HFFc6 (cell line): ENCODE data around the gene MRPL36. TPM values are rescaled to one million over a fixed set of nuclear protein-coding genes. Genes with fewer than 3 reads are reported as not detected.

Source experiments
- DNase-seq: peaks from one replicate; pipeline ENCODE4 v3.0.0-alpha.2; 2018
- H3K27ac Mint-ChIP-seq: 2 replicates; pipeline ENCODE4 v1.8.0; 2020; ENCODE audit warnings: mild to moderate bottlenecking, mixed read lengths
- H3K27me3 Mint-ChIP-seq: 2 replicates; pipeline ENCODE4 v1.8.0; 2021; ENCODE audit warnings: mild to moderate bottlenecking, moderate library complexity, mixed read lengths; ENCODE audit not compliant: insufficient read depth
- H3K36me3 Mint-ChIP-seq: 2 replicates; pipeline ENCODE4 v1.8.0; 2021; ENCODE audit warnings: low read depth, mixed read lengths
- H3K4me1 Mint-ChIP-seq: 2 replicates; pipeline ENCODE4 v1.8.0; 2020; ENCODE audit warnings: low read depth, mixed read lengths
- H3K4me3 Mint-ChIP-seq: 2 replicates; pipeline ENCODE4 v1.8.0; 2020; ENCODE audit warnings: mild to moderate bottlenecking, moderate library complexity, mixed read lengths
- H3K9me3 Mint-ChIP-seq: 2 replicates; pipeline ENCODE4 v1.8.0; 2020; ENCODE audit warnings: mild to moderate bottlenecking, mixed read lengths
- CTCF ChIP-seq: fragments of 200-600 bp; sonication (generic); IDR thresholded peaks from 2 replicates; pipeline ENCODE4 v1.5.0; 2021; ENCODE audit warnings: antibody characterized with exemption, mild to moderate bottlenecking
- total RNA-seq, 6 experiments: library from RNA; stranded (reverse); fragmentation: NEBNext Ultra II Directional; extraction: Animal tissue kit (Norgen Biotek cat#: 25700); gene quantifications; 2 replicates in 1 of 6; 3 replicates in 5 of 6; pipeline ENCODE4 v1.2.3, GENCODE V29; 2021

MRPL36 gene
- total RNA-seq, 6 experiments from 2014 or later: 67.8 to 87.1 (median 74.9) TPM

DNA sequence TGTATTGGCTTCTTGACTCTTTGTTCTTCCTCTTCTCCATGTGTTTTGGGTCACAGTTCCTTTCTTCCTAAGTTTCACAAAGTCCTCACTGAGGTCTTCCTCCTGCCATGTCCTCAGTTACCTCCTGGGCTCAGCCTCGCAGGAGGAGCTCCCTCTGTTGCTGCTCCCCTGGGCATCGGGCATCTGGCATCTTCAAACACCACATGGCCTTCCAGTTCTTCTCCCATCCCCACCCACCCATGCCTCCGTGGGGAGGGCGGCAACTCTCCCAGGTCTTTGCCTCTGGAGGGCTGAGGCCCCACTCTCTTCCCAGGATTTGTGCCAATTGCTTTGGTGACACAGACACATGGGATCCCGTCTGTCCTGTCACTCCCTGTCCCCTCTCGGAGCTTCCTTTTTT lies 22.8 kb downstream of the MRPL36 start:
- H3K9me3 Mint-ChIP-seq: no peaks in the 10 kb centered on the region
- H3K27me3 Mint-ChIP-seq: peaks cover 24% of the 10 kb centered on the region
- H3K4me3 Mint-ChIP-seq: no peak overlapping the region
- TF ChIP-seq CTCF: no peak
- DNase-seq: no peak
- no peaks in the 10 kb centered on the region for H3K36me3 Mint-ChIP-seq
- H3K27ac Mint-ChIP-seq: no peak overlapping the region
- H3K4me1 Mint-ChIP-seq: peaks cover 9% of the 10 kb centered on the region; the same call in 1 of the 2 replicates

DNA sequence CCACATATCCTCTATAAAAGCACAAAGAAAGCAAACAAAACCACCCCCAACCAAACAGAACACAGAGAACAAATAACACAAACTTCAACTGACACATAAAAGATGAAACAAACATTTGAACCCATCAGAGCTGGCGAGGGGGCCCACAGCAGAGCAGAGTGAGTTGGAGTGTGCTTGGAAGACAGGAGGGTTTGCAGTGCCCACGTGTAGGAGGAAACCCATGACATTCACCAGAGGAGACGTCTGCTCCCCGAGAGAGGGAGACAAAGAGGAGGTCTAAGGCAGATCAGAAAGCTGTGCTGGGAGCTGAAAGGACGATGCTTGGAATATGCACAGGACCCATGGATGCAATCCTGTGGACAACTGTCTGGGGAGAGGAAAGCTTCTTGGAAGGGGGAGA lies 27.0 kb downstream of the MRPL36 start:
- Mint-ChIP-seq H3K27ac (no peak overlapping the region), H3K36me3 (no peaks in the 10 kb centered on the region), H3K4me1 (no peaks in the 10 kb centered on the region), H3K9me3 (no peaks in the 10 kb centered on the region), H3K4me3 (no peak overlapping the region; the same call in 1 of the 2 replicates), H3K27me3 (peaks cover 27% of the 10 kb centered on the region)
- TF ChIP-seq CTCF: peak; percentile 73
- DNase-seq: peak; percentile 61

DNA sequence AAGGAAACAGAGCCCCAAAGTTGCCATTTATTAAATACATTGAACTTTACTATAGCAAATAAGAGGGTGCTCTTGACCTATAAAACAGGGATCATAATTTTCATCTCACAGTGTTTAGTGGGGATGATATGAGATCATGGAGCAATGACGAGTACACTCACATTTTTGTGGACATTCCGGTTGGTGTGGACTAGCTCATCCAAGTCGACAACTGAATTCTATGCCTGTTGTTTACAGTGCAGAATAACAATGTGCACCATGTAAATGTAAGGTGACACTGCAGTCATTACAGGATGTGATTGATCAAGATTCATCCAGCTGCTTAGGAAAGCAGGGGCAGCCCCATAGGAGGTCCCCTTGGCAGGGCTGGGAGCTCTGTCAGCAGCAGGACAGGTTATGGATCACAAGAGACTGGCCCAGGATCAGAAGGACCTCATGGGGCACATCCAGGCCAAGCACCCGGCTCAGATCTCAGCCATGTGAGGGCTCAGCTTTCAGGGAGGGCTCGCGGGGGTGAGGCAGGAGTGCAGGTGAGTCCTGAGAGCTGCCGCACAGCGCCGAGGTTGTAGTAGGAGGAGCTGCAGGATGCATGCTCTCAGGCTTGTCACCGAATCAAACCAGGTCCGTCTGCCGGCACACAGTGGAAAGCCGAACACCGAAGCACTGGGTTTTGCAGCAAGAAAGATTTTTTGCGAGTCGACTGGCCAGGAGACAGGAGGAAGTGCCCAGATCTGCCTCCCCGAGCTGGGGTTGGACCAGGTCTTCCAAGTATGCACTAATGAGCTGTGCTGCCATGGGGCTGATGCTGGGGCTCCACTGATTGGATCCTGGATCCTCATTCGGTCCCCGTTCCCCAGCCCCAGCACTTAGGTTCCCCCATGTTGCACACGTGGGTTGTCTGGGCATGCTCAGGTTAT lies 28.2 kb downstream of the MRPL36 start:
- Mint-ChIP-seq H3K4me1 (no peaks in the 10 kb centered on the region), H3K27ac (no peak overlapping the region), H3K27me3 (peaks cover 20% of the 10 kb centered on the region), H3K4me3 (no peak overlapping the region), H3K9me3 (no peaks in the 10 kb centered on the region), H3K36me3 (no peaks in the 10 kb centered on the region)
- no peak for TF ChIP-seq CTCF
- DNase-seq: no peak

DNA sequence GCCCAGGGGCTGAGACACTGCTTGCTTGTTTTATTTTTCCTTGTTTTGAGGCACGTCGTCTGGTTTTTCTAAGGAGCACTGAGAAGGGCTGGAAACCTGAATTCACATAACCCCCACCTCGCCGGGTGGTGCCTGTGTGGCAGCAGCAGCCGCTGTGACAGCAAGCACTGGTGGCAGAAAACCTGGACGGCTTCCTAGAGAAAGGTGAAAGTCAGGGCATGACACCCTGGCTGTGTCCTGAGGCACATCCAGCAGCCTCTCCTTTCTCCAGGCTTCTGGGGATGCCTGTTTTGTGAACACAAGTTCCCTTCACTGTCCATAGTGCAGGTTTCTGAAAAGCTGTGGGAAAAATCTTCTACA lies 29.2 kb downstream of the MRPL36 start:
- Mint-ChIP-seq H3K4me3 (no peak overlapping the region), H3K36me3 (no peaks in the 10 kb centered on the region), H3K27me3 (peaks cover 20% of the 10 kb centered on the region), H3K4me1 (no peaks in the 10 kb centered on the region), H3K9me3 (no peaks in the 10 kb centered on the region), H3K27ac (no peak overlapping the region)
- DNase-seq: no peak
- no peak for TF ChIP-seq CTCF

GRCh38 chr5:1769752-1770442 lies 29.7 kb downstream of the MRPL36 start:
- no peak for TF ChIP-seq CTCF
- Mint-ChIP-seq H3K36me3 (no peaks in the 10 kb centered on the region), H3K4me1 (peaks cover 2% of the 10 kb centered on the region)

More at GRCh38 chr5:1769752-1770442, 29.7 kb downstream of the MRPL36 start:
- peaks cover 17% of the 10 kb centered on the region for H3K27me3 Mint-ChIP-seq
- no peak overlapping the region for H3K27ac Mint-ChIP-seq
- no peak overlapping the region for H3K4me3 Mint-ChIP-seq
- no peaks in the 10 kb centered on the region for H3K9me3 Mint-ChIP-seq
- DNase-seq: no peak
